Ishikawa (cell line): ENCODE measurements around the gene GJD3.

ENCODE experiments used
- CEBPB ChIP-seq: IDR thresholded peaks from 2 replicates; pipeline ENCODE4 v1.6.1; 2012
- CREB1 ChIP-seq: IDR thresholded peaks from 2 replicates; pipeline ENCODE4 v1.6.1; 2012; ENCODE audit warnings: low read depth
- EGR1 ChIP-seq: IDR thresholded peaks from 2 replicates; pipeline ENCODE4 v1.6.1; 2012
- EP300 ChIP-seq: IDR thresholded peaks from 2 replicates; pipeline ENCODE4 v1.6.1; 2012; ENCODE audit warnings: borderline replicate concordance
- FOXM1 ChIP-seq: IDR thresholded peaks from 2 replicates; pipeline ENCODE4 v1.6.1; 2012; ENCODE audit warnings: low read depth, borderline replicate concordance
- MAX ChIP-seq: IDR thresholded peaks from 2 replicates; pipeline ENCODE4 v1.6.1; 2012
- NFIC ChIP-seq: IDR thresholded peaks from 2 replicates; pipeline ENCODE4 v1.6.1; 2012
- RAD21 ChIP-seq: IDR thresholded peaks from 2 replicates; pipeline ENCODE4 v1.6.1; 2012; ENCODE audit warnings: low read depth
- REST ChIP-seq: IDR thresholded peaks from 2 replicates; pipeline ENCODE4 v1.6.1; 2012; ENCODE audit warnings: low read depth, mild to moderate bottlenecking
- TAF1 ChIP-seq: IDR thresholded peaks from 2 replicates; pipeline ENCODE4 v1.6.1; 2012; ENCODE audit warnings: low read depth, mild to moderate bottlenecking
- TCF12 ChIP-seq: IDR thresholded peaks from 2 replicates; pipeline ENCODE4 v1.6.1; 2012; ENCODE audit warnings: low read depth
- TEAD4 ChIP-seq: IDR thresholded peaks from 2 replicates; pipeline ENCODE4 v1.6.1; 2012
- YY1 ChIP-seq: IDR thresholded peaks from 2 replicates; pipeline ENCODE4 v1.6.1; 2012; ENCODE audit warnings: low read depth
- ZBTB7A ChIP-seq: IDR thresholded peaks from 2 replicates; pipeline ENCODE4 v1.6.1; 2012; ENCODE audit warnings: low read depth
- TF ChIP-seq, protein P1 (sequence below): IDR thresholded peaks from 2 replicates; pipeline ENCODE4 v1.6.1; 2012

Gene GJD3

GRCh38 chr17:40338941-40339649 is 25.4 kb downstream of the GJD3 start:
- TF ChIP-seq TAF1 (0 out of 2 replicates have a peak, but pooled peaks have one; percentile 12), NFIC (no peak)

GRCh38 chr17:40338058-40338457 is 26.5 kb downstream of the GJD3 start:
- no peak for TF ChIP-seq FOXM1
- TF ChIP-seq CEBPB = no peak
- no peak for TF ChIP-seq NFIC
- TF ChIP-seq EGR1 = no peak
- TF ChIP-seq TEAD4 = no peak
- no peak for TF ChIP-seq YY1
- no peak for TF ChIP-seq REST
- TF ChIP-seq, protein P1, sequence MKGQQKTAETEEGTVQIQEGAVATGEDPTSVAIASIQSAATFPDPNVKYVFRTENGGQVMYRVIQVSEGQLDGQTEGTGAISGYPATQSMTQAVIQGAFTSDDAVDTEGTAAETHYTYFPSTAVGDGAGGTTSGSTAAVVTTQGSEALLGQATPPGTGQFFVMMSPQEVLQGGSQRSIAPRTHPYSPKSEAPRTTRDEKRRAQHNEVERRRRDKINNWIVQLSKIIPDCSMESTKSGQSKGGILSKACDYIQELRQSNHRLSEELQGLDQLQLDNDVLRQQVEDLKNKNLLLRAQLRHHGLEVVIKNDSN = no peak
- TF ChIP-seq TAF1 = no peak
- no peak for TF ChIP-seq ZBTB7A
- TF ChIP-seq EP300 = no peak
- no peak for TF ChIP-seq TCF12
- TF ChIP-seq CREB1 = no peak

GRCh38 chr17:40337351-40337750 is 27.2 kb downstream of the GJD3 start:
- TF ChIP-seq TCF12 (no peak), RAD21 (no peak), EGR1 (no peak), TEAD4 (no peak), REST (no peak), YY1 (no peak), ZBTB7A (no peak), CREB1 (no peak), FOXM1 (no peak), NFIC (no peak), TAF1 (no peak), MAX (no peak), EP300 (no peak), CEBPB (no peak)
- TF ChIP-seq, protein P1 = no peak

- TF ChIP-seq CEBPB (no peak), CREB1 (no peak), TCF12 (no peak), RAD21 (no peak), REST (no peak), YY1 (no peak), TEAD4 (no peak), FOXM1 (no peak), ZBTB7A (no peak), NFIC (no peak), EP300 (no peak), MAX (no peak), TAF1 (no peak), EGR1 (no peak)
- TF ChIP-seq, protein P1 = no peak
Measured at GRCh38 chr17:40335620-40336019, 28.9 kb downstream of the GJD3 start.
